HG03439 (cell line): ENCODE results near the gene DGAT2.

Source experiments
- ATAC-seq: cut with Tn5 transposase; IDR thresholded peaks from one replicate; pipeline ENCODE4 v1.9.1; 2021; ENCODE audit warnings: mild to moderate bottlenecking, moderate library complexity; ENCODE audit not compliant: unreplicated experiment

Gene DGAT2

DNA sequence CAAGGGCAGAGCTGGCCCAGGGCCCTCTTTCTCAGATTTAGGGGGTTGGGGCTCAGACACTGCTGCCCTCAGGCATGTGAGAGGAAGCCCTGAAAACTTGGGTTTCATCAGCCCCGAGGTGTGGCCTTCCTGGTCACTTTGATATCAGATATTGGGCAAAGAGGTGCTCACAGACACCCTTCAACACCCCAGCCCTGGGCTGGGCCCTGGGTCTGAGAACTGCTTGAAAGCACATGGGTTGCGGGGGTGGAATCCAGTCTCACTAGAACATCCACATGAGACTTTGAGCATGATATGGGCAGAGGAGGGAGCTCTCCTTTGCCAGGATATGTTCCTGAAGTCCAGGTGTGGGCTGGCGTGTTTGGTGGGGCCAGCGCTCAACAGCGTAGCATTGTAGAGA, 10.4 kb downstream of the DGAT2 start:
- ATAC-seq, result no peak

DNA sequence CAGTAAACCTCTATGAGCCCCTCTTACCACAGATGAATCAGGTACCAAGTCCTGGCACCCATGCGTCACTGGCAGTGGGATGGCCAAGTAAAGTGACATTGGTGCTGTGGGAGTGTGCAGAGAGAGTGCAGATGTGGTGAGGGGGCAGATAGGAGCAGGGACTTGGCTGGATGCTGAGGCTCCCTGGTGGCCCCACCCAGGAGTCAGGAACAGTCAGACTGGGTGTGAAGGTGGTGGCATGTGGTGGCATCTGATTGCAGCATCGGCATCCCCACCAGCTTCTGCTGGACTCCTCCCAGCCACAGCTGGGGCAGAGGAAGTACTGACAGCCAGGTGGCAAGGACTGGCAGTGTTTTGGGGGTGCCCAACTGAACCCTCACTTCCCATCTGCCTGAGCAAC, 11.4 kb downstream of the DGAT2 start:
- no peak for ATAC-seq

DNA sequence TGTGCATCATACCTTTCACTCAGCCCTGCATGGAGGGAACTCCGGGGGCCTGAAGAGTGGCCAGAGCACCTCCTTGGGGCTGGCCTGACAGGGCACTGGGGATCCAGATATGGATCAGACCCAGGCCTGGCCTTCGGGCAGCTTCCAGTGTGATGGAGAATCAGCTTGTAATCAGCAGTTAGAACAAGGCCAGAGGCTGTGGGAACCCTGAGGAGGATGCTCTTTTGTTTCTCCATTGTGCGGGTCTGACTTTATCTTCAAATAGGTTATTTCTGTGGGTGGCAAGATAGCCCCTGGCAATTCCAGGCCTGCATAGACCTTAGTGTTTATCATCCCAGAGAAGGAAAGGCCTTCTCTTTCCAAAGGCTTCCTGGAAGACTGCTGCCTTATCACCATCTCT, 12.3 kb downstream of the DGAT2 start:
- no peak for ATAC-seq

DNA sequence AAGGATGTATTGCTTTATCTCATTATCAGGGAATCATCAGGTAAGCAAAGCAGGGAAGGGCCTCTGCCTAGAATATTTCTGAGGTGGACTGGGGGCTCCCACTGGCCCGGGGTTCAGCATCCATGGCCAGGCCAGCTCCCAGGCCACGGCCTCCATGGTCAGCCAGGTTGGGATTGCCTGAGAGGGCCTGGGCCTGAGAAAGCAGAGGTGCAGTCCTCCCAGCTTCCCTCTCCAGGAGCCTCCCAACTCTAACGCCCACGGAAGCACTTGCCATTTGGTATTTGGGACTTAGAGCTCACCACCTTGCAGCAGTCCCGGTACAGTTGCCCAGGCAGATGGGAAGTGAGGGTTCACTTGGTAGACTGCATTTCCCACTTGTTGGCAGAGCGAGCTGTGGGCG, 12.7 kb downstream of the DGAT2 start:
- no peak for ATAC-seq

DNA sequence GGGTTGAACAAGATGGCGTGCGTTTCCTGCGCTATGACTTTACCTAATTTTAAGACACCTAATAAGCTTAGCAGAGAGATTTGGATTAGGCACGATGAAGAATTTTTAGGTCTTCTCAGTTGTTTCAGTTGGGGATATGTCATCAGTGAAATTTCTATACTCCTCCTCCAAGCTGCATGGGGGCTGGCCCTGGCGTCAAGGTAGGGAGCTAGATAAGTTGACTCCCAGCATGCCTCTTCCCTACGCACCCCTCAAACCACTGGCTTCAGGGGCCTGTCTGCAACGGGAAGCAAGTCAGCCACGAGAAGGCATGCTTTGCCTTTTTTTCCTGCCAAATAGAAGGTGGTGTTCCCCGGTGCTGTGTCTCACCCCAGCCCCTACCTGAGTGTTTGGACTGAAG, 13.3 kb downstream of the DGAT2 start:
- no peak for ATAC-seq

DNA sequence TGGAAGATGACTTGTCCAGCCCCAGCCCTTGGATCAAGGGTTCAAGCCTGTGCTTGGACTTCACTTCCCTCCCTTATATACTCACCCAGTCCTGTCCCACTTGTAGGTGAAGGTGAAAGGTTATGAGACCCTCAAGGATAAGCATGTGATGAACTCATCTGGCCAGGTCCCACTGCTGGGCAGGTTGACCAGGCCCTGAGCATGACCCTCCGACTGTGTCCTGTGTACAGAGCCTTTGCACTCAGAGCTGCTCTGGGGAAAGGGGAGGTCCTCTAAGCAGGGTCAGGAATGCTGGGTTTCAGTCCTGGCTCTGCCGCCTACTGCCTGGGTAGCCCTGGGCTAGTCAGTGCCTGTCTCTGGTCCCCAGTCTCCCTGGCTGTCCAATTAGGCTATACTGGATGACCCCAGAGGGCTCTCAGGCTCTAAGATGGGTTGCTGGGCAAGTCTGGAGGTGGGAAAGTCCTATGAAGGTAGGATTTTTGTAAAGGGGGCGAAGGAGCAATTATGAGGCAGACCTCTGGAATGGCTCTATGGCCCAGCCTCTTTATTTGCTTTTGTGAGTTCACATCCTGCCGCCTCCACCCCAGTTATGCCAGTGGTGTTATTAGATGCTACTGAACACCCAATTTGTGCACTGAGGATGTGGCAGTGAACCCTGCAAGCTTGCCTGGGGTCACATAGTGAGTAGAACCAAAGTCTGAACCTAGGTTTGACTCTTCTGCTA, 14.1 kb downstream of the DGAT2 start:
- ATAC-seq, result no peak

DNA sequence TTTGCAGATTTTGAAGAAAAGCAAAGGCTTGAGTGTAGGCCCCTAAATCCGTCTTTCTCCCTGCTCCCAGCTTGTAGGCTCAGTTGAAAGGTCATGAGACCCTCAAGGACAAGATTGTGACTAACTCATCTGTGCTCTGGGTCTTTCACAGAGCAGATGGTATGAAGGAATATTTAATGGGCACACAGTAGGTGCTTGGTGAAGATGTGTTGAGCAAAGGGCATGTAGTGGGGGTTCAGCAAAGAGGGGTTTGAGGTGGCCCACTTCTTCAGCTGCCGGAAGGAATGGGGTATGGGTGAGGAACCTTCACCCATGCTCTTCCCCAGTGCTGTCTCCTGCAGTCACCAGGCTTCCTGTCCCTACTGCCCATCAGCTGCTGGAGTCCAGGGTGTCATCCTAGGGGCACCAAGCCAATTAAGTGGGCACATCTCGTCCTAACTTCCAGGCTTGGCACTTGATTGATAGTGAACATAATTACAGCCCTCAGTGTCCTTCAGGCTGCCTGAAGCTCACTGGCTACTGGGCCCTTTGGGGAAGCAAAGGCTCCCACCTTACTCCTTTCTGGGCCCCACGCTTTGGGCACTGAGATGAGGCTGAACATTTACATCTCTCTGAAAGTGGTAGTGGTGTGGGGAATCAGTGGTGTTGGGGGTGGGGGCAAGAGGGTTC, 15.0 kb downstream of the DGAT2 start:
- ATAC-seq, result no peak

DNA sequence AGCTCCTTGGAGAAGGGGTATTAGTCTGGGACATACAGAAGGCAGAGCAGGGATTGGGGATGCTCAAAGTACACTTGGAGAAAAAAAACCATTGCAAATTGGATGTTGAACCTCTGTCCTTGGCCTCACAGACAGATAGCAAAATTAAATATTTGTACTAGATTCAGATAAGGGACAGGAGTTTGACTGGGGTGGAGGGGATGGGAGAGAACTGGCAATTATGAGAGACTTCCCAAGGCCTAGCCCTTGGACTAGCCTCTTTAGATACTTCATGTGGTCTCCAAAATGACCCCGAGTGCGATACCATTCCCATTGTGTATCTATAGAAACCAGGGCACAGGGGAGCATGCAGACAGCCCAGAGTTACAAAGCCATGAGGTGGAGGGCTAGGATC, 15.5 kb downstream of the DGAT2 start:
- ATAC-seq, result no peak

DNA sequence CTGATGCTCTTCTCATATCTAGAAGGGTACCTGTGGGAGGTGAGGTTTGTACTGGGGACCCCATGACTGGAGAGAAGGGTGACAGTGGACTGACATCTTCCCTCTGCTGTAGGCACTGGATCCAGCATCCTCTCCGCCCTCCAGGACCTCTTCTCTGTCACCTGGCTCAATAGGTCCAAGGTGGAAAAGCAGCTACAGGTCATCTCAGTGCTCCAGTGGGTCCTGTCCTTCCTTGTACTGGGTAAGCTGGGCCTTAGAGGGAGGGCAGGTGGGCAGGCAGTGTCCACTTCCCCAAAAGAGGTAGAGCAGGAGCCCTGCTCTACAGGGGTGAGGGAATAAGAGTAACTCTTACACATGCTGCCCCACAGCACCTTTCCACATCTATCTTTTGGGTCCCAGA, 15.9 kb downstream of the DGAT2 start:
- no peak for ATAC-seq

DNA sequence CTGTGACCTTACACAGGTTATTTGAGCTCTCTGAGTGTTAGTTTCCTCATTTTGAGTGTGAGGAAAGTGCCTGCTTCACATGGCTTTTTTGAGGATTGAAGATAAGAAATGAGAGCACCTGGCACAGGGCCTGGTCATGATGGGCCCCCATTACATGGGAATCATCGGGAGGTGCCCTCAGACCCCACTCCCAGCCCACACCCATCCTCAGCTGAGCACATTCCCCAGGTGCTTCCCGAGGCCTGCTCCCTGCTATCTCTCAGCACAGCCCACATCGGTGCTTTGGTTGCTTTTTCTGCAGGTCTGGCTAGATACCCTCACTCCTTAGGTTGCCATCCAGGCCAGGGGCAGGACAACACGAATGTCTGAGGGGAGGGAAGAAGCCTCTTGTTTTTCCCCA, 16.6 kb downstream of the DGAT2 start:
- no peak for ATAC-seq

DNA sequence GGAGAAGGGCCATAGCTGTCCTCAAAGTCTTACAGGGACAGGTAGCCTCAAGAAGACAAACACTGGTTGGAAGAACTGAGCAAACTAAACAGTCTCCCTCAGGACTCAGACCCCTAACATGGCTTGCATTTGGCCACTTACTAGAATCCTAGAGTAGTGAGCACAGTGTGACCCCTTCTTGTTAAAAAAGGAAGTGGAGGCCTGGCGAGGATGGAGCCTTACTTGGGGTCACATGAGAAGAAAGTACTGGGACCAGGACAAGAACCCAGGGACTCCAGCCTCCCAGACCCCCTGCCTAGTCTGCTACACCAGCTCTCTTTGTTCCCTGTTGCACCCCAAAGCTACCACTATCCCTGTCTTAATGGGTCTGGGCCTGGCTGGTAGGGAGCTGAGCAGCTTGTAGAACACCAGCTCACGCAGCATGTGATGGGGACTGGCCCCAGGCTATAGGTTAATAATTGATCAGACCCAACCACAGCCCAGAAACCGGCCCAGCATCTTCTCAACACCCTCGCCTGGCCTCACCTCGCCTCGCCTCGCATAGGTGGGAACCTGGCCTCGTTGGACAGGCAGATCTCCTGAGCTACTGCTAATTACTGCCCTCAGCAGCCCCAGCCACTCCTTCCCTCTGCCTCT, 17.6 kb downstream of the DGAT2 start:
- no peak for ATAC-seq

DNA sequence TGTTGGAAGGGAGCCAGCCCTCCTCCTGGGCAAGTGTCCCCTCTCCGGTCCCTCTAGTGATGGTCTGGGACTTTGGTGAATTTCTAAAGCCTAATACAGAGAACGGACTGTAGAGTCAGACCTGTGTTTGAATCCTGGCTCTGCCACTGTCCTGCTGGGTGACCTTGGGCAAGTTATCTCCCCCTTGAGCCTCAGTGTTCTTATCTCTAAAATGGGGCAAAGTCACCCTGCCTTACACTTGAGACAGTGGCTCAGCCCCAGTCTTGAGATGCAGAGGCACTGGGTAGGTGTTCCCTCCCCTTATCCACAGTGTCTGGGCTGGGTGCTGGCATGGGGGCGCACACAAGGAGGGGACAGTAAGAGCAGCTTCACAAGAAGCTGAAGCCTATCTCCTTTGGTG, 20.9 kb downstream of the DGAT2 start:
- no peak for ATAC-seq

DNA sequence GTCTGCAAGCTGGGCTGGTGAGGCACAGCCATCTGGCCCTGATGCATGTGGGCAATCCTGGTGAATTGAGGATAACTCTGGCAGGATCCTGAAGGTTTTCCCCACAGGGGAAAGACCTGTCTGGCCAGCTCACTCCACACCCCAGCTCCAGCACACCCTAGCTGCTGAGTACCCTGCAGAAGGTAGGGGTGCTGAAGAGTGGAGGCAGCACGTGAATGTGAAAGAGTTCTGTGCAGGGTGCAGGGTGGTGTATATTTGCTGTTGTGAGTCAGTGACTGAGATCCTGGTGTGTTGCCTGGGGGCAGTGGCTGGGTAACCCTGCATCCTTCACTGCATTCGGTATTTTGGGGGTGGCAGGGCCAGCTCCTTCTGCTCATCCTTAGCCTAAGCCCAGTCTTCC, 22.4 kb downstream of the DGAT2 start:
- no peak for ATAC-seq

DNA sequence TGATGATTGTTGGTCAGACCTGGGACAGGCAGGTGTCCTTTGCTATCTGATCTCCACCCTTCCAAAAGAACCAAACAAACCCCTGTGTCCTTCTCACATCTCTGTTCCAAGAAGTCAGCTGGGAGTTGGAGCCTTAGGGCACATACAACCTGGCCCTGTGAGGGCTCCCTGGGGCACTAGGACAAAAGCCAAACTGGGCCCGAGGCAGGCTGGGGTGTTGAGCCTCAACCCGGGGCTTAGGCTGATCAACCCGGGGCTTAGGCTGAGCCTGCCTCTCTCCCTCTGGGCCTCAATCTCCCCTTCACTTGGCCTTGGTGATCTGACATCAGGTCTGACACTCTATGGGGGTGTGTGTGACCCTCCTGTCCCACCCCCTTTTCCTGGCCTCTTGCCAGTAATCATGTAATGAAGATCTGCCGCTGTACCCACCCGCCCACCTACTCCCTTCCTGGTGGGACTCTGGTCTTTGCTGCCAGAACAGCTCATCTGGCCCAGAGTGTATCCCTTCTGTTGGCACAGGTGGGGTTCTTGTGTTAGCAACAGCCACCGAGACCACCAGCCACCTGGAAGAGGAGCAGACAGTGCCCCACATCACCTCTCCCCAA, 23.7 kb downstream of the DGAT2 start:
- ATAC-seq, result no peak

DNA sequence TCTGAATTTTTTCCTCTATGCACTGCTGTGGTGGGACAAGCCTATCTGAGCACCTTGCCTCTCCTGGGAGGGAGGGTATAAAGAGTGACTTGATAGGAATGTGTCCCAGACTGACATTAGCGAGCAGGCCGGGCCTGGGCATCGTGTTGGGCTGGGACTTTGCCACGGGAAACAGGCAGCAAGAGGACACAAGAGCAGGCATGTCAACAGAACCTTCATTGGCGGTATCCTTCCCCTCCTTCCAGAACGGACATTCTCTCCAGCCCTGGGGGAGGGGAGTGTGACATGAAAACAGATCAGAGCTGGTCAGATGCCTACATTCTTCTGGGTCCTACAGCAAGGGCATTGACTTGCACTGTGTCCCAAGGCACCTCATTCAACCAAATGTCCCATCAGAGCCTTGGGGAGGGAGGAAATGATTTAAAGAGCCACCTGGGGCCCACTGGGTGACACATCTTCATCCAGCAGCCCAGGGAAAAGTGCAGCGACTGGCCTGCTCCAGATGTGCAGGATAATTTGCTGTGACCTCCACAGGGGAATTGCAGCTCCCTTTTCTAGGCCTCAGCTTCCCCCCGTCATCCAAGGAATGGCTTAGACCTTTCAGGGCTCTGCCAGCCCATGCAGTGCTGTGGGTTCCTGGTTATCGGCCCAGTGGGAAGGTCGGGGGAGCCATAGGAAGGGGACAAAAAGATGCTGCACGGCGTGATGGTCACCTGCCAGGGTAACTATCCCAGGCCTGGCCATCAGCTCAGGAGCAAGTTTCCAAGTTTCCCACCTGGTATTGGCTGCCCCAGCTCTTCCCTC, 24.6 kb downstream of the DGAT2 start:
- no peak for ATAC-seq

DNA sequence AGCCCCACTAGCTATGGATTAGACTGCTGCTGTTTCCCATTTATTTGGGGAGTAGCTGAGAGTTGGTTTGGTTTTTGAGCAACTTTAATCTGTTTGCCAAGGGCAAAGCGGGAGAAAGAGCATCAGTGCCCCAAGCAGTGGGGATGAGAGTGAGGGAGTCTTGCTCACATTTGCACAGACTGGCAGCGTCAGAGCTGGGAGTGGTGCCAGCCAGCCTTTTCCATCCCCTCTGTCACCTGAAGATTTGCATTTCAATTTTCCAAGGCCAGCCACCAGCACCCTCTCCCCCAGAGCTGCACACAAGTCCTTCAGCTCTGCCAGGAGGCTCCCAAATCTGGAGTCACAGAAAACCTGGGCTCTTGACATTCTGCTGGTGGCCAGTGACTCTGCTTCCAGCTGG, 25.4 kb downstream of the DGAT2 start:
- no peak for ATAC-seq

DNA sequence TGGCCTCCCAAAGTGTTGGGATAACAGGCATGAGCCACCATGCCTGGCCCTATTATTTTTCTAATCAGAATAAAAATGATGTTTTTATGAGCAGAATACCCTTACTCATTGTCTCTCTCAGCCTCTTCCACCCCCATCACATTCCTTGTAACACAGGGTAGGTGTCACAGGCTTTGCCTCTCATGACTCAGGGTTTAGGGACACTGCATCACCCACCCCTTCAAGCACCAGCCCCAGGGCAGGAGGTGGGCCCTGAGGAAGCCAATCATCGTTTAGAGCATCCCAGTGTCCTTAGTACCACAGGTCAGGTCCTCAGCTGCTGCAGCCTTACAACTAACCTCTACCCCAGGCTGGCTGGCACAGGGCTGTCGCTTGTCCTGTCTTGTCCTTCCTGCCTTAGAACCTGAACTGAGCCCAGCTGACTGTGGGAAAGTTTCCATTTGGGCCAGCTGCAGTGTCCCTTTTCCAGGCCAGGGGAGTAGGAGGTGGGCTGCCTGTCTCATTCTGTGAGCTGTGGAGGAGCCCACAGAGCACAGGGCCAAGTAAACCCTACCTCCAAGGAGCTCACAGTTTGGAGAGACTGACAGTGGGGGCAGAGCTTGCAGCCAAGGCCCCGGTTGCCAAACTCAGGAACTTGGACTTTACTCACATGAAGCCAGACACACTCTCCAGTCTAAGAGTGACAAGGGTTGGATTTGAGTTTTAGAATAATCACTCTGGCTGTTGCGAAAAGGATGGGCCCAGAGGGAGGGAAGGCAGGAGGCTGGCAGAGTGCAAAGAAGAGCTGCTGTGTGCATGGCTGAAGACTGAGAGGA, 26.9 kb downstream of the DGAT2 start:
- no peak for ATAC-seq

DNA sequence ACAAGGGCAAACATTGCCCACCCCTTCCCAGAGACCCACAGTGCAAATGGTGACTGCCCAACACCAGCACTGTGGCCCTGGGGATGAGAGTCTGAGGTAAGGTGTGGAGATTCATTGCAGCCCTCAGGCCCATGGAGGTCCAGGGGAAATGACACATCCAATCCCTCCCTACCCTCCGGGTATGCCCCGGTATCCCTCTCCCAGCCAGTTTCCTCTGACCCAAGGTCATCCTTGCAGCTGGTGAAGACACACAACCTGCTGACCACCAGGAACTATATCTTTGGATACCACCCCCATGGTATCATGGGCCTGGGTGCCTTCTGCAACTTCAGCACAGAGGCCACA, 27.5 kb downstream of the DGAT2 start:
- no peak for ATAC-seq

DNA sequence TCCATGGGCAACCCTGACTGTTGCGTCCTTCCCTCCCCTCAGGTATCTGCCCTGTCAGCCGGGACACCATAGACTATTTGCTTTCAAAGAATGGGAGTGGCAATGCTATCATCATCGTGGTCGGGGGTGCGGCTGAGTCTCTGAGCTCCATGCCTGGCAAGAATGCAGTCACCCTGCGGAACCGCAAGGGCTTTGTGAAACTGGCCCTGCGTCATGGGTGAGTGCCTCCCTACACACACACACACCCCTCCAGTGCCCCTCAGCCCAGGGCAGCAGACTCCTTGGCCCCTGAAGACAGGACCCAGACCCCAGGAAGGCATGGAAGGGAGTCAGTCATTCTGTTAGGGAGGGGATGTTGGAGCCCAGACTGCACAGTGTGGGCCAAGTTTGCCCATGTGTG, 28.5 kb downstream of the DGAT2 start:
- ATAC-seq, result no peak

DNA sequence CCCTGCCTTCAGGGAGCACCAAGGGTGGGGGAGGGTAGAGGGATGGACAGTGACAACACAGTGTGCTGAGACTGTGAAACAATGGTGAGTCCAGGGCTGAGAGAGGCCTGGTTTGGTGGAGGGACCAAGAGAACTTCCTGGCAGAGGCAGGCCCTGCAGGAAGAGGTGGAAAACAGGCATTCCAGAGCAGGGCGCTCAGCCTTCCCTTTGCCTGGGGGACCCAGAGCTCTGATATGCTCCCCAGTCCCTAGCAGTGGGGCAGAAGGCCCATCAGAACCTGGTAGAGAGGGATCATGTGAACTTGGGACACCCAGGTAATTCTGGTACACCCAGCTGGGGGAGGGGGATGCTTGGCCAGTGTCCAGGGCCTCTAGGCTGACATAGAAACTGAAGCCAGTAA, 29.2 kb downstream of the DGAT2 start:
- no peak for ATAC-seq
